ENCODE data around the gene ERBB3.

The ERBB3 gene

DNA sequence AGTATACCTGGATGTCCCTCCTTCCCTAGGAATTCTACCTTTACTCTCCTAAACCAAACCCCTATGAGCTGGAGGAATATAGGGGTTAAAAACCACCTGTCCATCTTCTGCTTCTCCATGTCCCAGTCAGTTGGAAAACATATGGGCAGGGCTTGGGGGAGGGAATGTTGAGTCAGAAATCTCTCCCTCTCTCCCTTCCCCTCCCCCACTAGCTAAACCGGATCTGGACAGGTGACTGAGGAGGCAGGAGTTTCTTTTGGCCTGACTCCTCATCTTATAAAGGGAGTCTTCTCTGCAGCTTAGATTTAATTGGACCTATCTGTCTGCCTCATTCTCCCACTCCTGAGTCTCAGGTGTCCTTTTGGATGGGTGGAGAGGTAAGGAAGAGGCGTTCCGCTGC, 6.1 kb downstream of the ERBB3 start:
- peaks cover 35% of the 10 kb centered on the region for H3K4me1 Mint-ChIP-seq (ENCODE audit: low read depth)
- H3K27ac Mint-ChIP-seq, result no peak overlapping the region
- H3K36me3 Mint-ChIP-seq (ENCODE audit: low read depth), result no peaks in the 10 kb centered on the region
- H3K27me3 Mint-ChIP-seq, result peaks cover 35% of the 10 kb centered on the region
- H3K4me3 Mint-ChIP-seq, result no peak overlapping the region
- H3K9me3 Mint-ChIP-seq, result no peaks in the 10 kb centered on the region
- intact Hi-C loops (cut with micrococcal nuclease), result no loop called here

DNA sequence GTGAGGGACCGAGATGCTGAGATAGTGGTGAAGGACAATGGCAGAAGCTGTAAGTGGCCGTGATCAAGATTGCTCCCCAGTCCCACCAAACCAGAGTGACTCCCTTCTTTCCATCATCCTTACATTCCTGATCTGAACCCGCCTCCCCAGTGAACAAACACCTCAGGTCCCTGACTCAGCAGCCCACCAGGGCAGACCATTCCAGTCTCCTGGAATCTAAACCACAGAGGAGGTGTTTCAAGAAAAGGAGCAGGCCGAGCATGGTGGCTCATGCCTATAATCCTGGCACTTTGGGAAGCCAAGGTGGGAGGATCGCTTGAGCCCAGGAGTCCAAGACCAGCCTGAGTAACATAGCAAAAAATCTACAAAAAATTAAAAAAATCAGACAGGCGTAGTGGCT, 6.6 kb downstream of the ERBB3 start:
- no peaks in the 10 kb centered on the region for H3K9me3 Mint-ChIP-seq
- H3K4me3 Mint-ChIP-seq, result no peak overlapping the region
- intact Hi-C loops (cut with micrococcal nuclease), result no loop called here
- peaks cover 34% of the 10 kb centered on the region for H3K4me1 Mint-ChIP-seq (ENCODE audit: low read depth)
- H3K27me3 Mint-ChIP-seq, result peaks cover 30% of the 10 kb centered on the region
- no peaks in the 10 kb centered on the region for H3K36me3 Mint-ChIP-seq (ENCODE audit: low read depth)
- H3K27ac Mint-ChIP-seq, result no peak overlapping the region

- peaks cover 25% of the 10 kb centered on the region for H3K27me3 Mint-ChIP-seq
- no peak overlapping the region for H3K27ac Mint-ChIP-seq
- H3K9me3 Mint-ChIP-seq, result no peaks in the 10 kb centered on the region
- no peak overlapping the region for H3K4me3 Mint-ChIP-seq
- H3K4me1 Mint-ChIP-seq (ENCODE audit: low read depth), result peaks cover 29% of the 10 kb centered on the region
- no peaks in the 10 kb centered on the region for H3K36me3 Mint-ChIP-seq (ENCODE audit: low read depth)
- intact Hi-C loops (cut with micrococcal nuclease), result no loop called here
Measured at GRCh38 chr12:56087220-56087619, 7.3 kb downstream of the ERBB3 start.

DNA sequence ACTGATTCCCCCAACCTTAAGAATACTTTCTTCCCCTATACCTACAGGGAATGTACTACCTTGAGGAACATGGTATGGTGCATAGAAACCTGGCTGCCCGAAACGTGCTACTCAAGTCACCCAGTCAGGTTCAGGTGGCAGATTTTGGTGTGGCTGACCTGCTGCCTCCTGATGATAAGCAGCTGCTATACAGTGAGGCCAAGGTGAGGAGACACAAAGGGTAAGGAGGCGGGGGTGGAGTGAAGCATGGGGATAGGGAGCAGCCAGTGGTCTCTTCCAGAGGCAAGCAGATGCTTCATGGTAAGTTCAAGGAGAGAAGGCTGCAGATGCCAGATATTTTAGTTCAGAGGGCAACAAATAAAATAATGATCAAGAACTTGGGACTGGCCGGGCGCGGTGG, 17.8 kb downstream of the ERBB3 start:
- H3K4me1 Mint-ChIP-seq (ENCODE audit: low read depth), result no peaks in the 10 kb centered on the region
- H3K9me3 Mint-ChIP-seq, result no peaks in the 10 kb centered on the region
- no peak overlapping the region for H3K4me3 Mint-ChIP-seq
- H3K27me3 Mint-ChIP-seq, result peaks cover 25% of the 10 kb centered on the region
- H3K27ac Mint-ChIP-seq, result no peak overlapping the region
- no peaks in the 10 kb centered on the region for H3K36me3 Mint-ChIP-seq (ENCODE audit: low read depth)
- intact Hi-C loops (cut with micrococcal nuclease), result no loop called here

DNA sequence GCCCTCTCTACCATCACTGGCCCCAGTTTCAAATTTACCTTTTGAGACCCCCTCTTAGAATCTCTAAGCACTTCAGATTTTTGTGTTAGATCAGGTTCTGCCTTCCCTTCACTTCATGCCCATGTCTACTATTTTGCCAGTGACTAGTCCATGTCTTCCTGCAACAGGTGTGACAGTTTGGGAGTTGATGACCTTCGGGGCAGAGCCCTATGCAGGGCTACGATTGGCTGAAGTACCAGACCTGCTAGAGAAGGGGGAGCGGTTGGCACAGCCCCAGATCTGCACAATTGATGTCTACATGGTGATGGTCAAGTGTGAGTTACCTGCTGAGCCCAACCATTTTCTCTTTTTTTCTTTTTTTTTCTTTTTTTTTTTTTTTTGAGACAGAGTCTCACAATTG, 18.6 kb downstream of the ERBB3 start:
- intact Hi-C loops (cut with micrococcal nuclease), result no loop called here
- peaks cover 1% of the 10 kb centered on the region for H3K4me1 Mint-ChIP-seq (ENCODE audit: low read depth)
- H3K27ac Mint-ChIP-seq, result no peak overlapping the region
- H3K27me3 Mint-ChIP-seq, result peaks cover 21% of the 10 kb centered on the region
- H3K36me3 Mint-ChIP-seq (ENCODE audit: low read depth), result no peaks in the 10 kb centered on the region
- H3K9me3 Mint-ChIP-seq, result no peaks in the 10 kb centered on the region
- no peak overlapping the region for H3K4me3 Mint-ChIP-seq

GRCh38 chr12:56099787-56100186, 19.8 kb downstream of the ERBB3 start:
- peaks cover 7% of the 10 kb centered on the region for H3K4me1 Mint-ChIP-seq (ENCODE audit: low read depth)
- H3K4me3 Mint-ChIP-seq, result no peak overlapping the region
- peaks cover 12% of the 10 kb centered on the region for H3K36me3 Mint-ChIP-seq (ENCODE audit: low read depth)
- H3K9me3 Mint-ChIP-seq, result no peaks in the 10 kb centered on the region
- H3K27ac Mint-ChIP-seq, result no peak overlapping the region
- intact Hi-C loops (cut with micrococcal nuclease), result loop anchor here (5.0 to 10.0 kb wide), 3 partner anchors 57 to 285 kb away; partner anchors contain the start of genes ORMDL2, RPS26, SARNP and SUOX
- H3K27me3 Mint-ChIP-seq, result peaks cover 19% of the 10 kb centered on the region

DNA sequence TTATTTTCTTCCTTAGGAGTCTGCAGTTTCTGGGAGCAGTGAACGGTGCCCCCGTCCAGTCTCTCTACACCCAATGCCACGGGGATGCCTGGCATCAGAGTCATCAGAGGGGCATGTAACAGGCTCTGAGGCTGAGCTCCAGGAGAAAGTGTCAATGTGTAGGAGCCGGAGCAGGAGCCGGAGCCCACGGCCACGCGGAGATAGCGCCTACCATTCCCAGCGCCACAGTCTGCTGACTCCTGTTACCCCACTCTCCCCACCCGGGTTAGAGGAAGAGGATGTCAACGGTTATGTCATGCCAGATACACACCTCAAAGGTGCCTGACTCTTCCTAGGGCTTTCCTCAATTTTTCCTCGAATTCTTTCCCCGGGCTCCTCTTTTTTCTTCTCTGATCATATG, 21.1 kb downstream of the ERBB3 start:
- Mint-ChIP-seq H3K36me3 (ENCODE audit: low read depth) (peaks cover 16% of the 10 kb centered on the region), H3K9me3 (no peaks in the 10 kb centered on the region), H3K27me3 (peaks cover 13% of the 10 kb centered on the region), H3K27ac (no peak overlapping the region), H3K4me1 (ENCODE audit: low read depth) (peaks cover 16% of the 10 kb centered on the region), H3K4me3 (no peak overlapping the region)
- intact Hi-C loops (cut with micrococcal nuclease), result loop anchor here (5.0 to 10.0 kb wide), 3 partner anchors 59 to 286 kb away; partner anchors contain the start of genes ORMDL2, RPS26, SARNP and SUOX

- peaks cover 31% of the 10 kb centered on the region for H3K36me3 Mint-ChIP-seq (ENCODE audit: low read depth)
- H3K4me1 Mint-ChIP-seq (ENCODE audit: low read depth), result peaks cover 21% of the 10 kb centered on the region
- no peak overlapping the region for H3K4me3 Mint-ChIP-seq
- peaks cover 4% of the 10 kb centered on the region for H3K27me3 Mint-ChIP-seq
- H3K9me3 Mint-ChIP-seq, result no peaks in the 10 kb centered on the region
- H3K27ac Mint-ChIP-seq, result no peak overlapping the region
- intact Hi-C loops (cut with micrococcal nuclease), result loop anchor here (5.0 to 10.0 kb wide), 3 partner anchors 60 to 288 kb away; partner anchors contain the start of genes ORMDL2, RPS26, SARNP and SUOX
Measured at GRCh38 chr12:56102683-56103065, 22.7 kb downstream of the ERBB3 start.

GRCh38 chr12:56103066-56103711, 23.2 kb downstream of the ERBB3 start:
- Mint-ChIP-seq H3K4me1 (ENCODE audit: low read depth) (peaks cover 21% of the 10 kb centered on the region), H3K27me3 (peaks cover 1% of the 10 kb centered on the region), H3K4me3 (peak overlapping the region; percentile 98), H3K9me3 (no peaks in the 10 kb centered on the region), H3K27ac (no peak overlapping the region), H3K36me3 (ENCODE audit: low read depth) (peaks cover 36% of the 10 kb centered on the region)
- intact Hi-C loops (cut with micrococcal nuclease), result loop anchor here (5.0 to 10.0 kb wide), 3 partner anchors 61 to 288 kb away; partner anchors contain the start of genes ORMDL2, RPS26, SARNP and SUOX

- H3K9me3 Mint-ChIP-seq, result no peaks in the 10 kb centered on the region
- peaks cover 1% of the 10 kb centered on the region for H3K27me3 Mint-ChIP-seq
- intact Hi-C loops (cut with micrococcal nuclease), result loop anchor here (1.0 to 10.0 kb wide), 6 partner anchors 13 to 289 kb away; partner anchors contain the start of genes ESYT1, ORMDL2, RPL41 and RPS26
- H3K27ac Mint-ChIP-seq, result peak overlapping the region; percentile 91
- peaks cover 42% of the 10 kb centered on the region for H3K36me3 Mint-ChIP-seq (ENCODE audit: low read depth)
- H3K4me1 Mint-ChIP-seq (ENCODE audit: low read depth), result peaks cover 21% of the 10 kb centered on the region
- peak overlapping the region; percentile 98 for H3K4me3 Mint-ChIP-seq
Measured at GRCh38 chr12:56103823-56104108, 23.8 kb downstream of the ERBB3 start.

GRCh38 chr12:56104109-56104814, 24.3 kb downstream of the ERBB3 start, which contains the start of gene PA2G4:
Gene PA2G4 (plus strand): TSS chr12:56104559. CDS start chr12:56104738, 179 bp downstream.
- Mint-ChIP-seq H3K4me1 (ENCODE audit: low read depth) (peaks cover 21% of the 10 kb centered on the region), H3K9me3 (no peaks in the 10 kb centered on the region), H3K27ac (peak within 1 kb of the TSS; percentile 91), H3K4me3 (peak within 1 kb of the TSS; percentile 98), H3K36me3 (ENCODE audit: low read depth) (peaks cover 47% of the 10 kb centered on the region), H3K27me3 (no peaks in the 10 kb centered on the region)
- intact Hi-C loops (cut with micrococcal nuclease), result loop anchor here (1.0 to 10.0 kb wide), 6 partner anchors 12 to 289 kb away; partner anchors contain the start of genes ESYT1, ORMDL2, RPL41 and RPS26

DNA sequence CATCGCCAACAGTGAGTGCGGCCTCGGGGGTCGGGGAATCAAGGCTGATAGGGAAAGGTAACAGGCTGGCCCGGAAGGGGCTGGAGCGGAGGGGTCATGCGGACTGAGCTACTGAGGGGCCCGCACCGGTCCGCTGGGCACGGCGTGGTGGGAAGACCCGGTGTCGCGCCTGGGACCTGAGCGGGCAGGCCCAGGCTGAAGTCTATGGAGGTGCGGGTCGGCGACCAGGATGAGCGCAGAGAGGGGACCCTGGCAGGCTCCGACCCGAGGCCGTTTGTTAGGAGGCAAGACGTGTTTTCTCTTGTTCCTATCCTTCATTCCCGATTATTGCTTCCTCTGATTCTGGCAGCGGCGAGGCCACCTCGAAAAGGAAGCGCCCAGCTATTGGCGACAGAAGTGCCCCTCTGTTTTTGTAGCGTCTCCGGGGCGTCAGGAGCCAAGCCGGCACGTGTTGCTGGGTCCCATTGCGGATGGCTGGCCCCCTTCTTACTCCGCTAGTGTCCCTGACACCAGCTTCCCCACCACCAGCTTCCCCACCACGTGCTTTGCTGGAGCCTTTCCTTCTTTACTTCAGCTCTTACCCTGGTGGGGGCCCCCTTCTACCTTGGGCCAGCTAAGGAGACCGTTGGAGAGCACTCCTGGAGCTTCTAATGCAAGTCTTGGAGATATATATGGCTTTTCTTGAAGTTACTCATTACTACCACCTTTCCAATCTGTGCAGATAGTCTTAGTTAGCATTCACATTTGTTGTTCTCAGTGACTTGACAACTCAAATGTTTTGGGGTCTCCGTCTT, 25.0 kb downstream of the ERBB3 start:
- no peaks in the 10 kb centered on the region for H3K27me3 Mint-ChIP-seq
- H3K27ac Mint-ChIP-seq, result peak overlapping the region; percentile 91
- H3K4me3 Mint-ChIP-seq, result peak overlapping the region; percentile 98
- no peaks in the 10 kb centered on the region for H3K9me3 Mint-ChIP-seq
- H3K36me3 Mint-ChIP-seq (ENCODE audit: low read depth), result peaks cover 55% of the 10 kb centered on the region
- intact Hi-C loops (cut with micrococcal nuclease), result loop anchor here (1.0 to 10.0 kb wide), 6 partner anchors 11 to 290 kb away; partner anchors contain the start of genes ESYT1, ORMDL2, RPL41 and RPS26
- peaks cover 21% of the 10 kb centered on the region for H3K4me1 Mint-ChIP-seq (ENCODE audit: low read depth)

- Mint-ChIP-seq H3K27ac (peak overlapping the region; percentile 91), H3K36me3 (ENCODE audit: low read depth) (peaks cover 60% of the 10 kb centered on the region), H3K9me3 (no peaks in the 10 kb centered on the region), H3K4me3 (peak overlapping the region; percentile 98), H3K27me3 (no peaks in the 10 kb centered on the region), H3K4me1 (ENCODE audit: low read depth) (peaks cover 21% of the 10 kb centered on the region)
- intact Hi-C loops (cut with micrococcal nuclease), result loop anchor here (10.0 kb wide), 2 partner anchors 111 to 291 kb away; partner anchors contain the start of genes ORMDL2, SARNP and SUOX
Measured at GRCh38 chr12:56105609-56105902, 25.6 kb downstream of the ERBB3 start.

Data from dendritic cell treated with granulocyte-macrophage colony-stimulating factor and Interleukin-4, amounts not matched to agents 40 ng/mL and 50 ng/mL, for 4 days (primary cell).